GM19395 (cell line): ENCODE results near the gene BPIFB6.

Source experiments
- ATAC-seq: cut with Tn5 transposase; IDR thresholded peaks from one replicate; pipeline ENCODE4 v1.9.1; 2021; ENCODE audit warnings: mild to moderate bottlenecking, moderate library complexity; ENCODE audit not compliant: unreplicated experiment

The BPIFB6 gene

DNA sequence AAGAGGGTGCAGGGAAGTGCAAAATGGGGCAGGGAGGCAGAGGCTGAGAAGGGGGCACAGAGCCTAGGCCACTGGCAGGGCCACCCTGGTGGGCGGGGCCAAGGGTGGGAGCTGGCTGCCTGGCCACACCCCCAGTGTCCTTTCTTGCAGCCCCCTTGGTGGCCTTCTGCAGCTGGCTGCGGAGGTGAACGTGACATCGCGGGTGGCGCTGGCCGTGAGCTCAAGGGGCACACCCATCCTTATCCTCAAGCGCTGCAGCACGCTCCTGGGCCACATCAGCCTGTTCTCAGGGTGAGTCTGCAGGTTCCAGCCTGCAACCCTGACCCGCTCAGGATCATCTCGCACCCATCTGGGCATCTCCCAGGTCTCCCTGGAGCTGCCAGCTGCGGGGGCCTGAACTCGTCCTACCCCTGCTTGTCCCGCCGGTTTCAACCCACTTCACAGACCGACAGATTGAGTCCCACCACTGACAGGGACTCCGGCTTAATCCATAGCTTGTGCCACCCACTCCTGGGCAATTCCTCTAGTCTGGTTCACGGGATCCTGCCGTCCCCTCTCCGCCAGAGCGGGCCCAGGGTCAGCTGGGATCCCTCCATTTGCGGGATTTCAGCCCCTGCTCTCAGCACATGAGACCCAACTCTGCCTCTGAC lies 28.4 kb downstream of the BPIFB6 start:
- no peak for ATAC-seq

GRCh38 chr20:33061658-33062028 lies 30.2 kb downstream of the BPIFB6 start:
- ATAC-seq = no peak

GRCh38 chr20:33062105-33062824 lies 30.8 kb downstream of the BPIFB6 start:
- no peak for ATAC-seq

- ATAC-seq = no peak
Observed at GRCh38 chr20:33062825-33063149, 31.3 kb downstream of the BPIFB6 start.

DNA sequence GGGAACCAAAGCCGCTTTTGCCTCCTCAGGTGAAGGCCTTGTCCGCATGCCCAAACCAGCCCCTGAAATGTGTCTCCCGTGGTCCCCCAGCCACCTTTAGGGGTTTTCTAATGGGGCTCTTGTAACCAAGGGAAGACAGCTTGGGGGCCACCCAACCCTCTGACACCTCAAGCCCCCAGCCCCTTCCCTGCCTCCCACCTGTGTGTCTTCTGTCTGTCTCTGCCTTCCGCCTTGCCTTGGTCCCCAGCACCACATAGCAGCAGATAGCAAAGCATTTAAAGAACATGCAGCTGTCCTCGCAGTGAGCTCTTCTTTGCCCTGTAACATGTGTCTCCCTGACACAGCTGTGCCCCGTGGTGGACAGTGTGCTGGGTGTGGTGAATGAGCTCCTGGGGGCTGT lies 31.8 kb downstream of the BPIFB6 start:
- no peak for ATAC-seq

DNA sequence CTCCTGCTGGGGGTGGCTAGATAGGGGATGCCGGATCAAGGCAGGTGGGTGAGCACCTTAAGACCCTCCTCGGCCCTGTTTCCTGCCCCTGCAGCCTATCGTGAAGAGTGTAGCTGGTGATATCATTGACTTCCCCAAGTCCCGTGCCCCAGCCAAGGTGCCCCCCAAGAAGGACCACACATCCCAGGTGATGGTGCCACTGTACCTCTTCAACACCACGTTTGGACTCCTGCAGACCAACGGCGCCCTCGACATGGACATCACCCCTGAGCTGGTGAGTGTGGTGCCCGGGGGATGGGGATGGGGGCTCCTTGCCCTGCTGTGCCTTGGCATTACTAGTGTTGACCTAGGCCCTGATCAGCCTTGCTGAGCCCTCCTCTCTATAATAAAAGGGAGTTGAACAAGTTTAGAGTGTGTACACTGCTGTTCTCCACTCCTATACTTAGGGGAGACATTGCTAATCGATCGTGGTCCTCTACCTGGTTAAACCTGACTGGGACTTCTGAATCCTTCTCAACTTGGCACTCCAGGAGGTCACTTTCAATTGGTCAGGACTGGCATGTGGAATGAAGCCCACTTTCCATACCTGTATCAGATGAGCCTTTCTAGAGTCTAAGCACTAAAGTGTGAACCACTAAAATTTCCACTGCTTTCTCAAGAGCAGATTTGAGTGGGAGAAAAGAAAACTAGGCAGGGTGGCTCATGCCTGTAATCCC lies 33.3 kb downstream of the BPIFB6 start:
- ATAC-seq = no peak

- ATAC-seq = no peak
Observed at GRCh38 chr20:33065785-33066184, 34.3 kb downstream of the BPIFB6 start.

- no peak for ATAC-seq
Observed at GRCh38 chr20:33067806-33068205, 36.4 kb downstream of the BPIFB6 start.

GRCh38 chr20:33068251-33068939 lies 36.9 kb downstream of the BPIFB6 start:
- no peak for ATAC-seq

GRCh38 chr20:33069673-33070072 lies 38.2 kb downstream of the BPIFB6 start:
- no peak for ATAC-seq

- ATAC-seq = no peak
Observed at GRCh38 chr20:33070111-33071053, 38.9 kb downstream of the BPIFB6 start.

DNA sequence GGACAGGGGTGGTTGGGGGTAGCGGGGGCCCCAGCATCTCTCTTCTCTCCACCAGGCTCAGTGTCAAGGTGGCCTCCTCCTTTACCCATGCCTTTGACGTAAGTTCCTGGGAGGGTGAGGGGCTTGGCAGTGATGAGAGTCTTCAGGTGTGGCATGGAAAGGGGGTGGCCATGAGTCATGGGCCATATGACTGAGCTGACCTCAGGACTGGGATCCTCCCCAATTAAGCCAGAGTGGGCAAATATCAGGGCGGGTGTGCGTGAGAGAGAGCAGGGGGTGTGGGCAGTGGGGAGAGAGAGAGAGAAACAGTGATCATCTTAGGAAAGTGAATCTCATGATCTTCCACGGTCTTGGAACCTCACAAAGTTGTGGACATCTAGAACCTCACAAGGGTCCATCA lies 39.8 kb downstream of the BPIFB6 start:
- no peak for ATAC-seq

DNA sequence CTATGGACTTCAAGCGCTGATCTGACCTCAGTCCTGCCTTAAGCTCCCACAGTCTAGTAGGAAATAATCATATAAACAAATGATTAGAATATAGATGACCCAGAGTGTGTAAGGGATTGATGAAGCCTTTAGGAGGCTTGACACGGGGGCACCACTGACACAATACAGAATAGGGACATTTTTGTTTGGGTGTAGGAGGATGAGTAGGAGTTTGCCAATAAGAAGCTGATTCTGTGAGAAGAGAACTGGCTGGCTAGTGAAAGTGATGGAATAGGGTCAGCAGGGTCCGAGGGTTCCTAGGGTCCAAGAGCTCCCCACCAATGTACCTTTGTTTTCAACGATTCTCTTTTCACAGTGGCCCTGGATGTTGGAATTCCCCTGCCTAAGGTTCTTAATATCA lies 40.9 kb downstream of the BPIFB6 start:
- no peak for ATAC-seq

GRCh38 chr20:33072813-33073212 lies 41.4 kb downstream of the BPIFB6 start:
- no peak for ATAC-seq

GRCh38 chr20:33074675-33075074 lies 43.2 kb downstream of the BPIFB6 start:
- ATAC-seq = no peak

GRCh38 chr20:33075281-33075680 lies 43.8 kb downstream of the BPIFB6 start:
- no peak for ATAC-seq

DNA sequence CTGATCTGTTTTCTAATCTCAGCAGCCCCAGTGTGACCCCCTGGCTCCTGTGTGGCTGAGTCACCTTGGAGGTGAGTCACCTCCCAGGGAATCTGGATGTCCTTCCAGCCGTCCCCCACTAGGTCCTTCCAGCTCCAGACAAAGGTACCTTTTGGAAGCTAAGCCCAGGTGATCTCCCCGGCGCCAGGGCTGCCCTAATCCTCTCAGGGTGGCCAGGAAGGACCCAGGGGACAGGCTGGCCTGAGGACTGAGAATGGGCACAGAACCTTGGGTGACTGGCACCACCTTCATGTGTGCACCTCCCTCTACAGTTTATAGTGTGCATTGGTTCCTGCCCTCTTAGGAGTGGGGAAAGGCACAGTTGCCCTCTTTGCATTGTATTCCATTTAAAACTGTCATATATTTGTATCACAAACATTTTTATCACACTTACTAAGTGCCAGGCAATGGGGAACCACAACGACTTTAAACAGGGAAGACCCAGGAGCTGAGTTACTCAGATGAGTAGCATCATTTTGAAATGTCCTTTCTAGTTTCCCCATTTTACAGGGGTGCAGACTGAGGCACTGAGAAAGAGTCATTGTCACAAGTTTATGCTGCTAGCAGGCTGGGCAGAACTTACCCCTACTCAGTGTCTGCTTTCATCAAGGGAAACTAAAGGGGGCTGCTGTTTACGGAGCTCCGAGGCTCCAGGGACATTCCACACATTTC lies 45.4 kb downstream of the BPIFB6 start:
- ATAC-seq = no peak

DNA sequence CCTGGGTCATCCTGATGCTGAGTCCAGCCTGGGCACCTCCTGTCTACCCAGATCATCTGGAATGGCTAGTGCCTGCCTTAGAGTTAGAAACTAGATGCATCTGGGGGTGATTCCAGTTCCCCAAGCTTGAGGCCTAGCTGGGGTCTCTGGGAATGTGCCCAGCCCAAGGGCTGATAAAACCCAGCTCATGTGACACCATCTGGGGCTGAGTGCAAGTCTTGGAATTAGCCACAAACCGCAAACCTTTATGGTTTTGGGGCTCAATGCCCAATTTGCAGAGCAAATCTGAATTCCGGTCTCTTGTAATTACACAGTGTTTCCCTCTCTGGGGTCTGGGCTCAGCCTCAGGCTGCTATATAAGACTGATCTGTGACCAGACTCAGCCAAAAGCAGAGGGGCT lies 47.8 kb downstream of the BPIFB6 start, which contains the start of gene BPIFB4:
TSS of gene BPIFB4 (plus strand) at position 385 of the 400 bp plus-strand sequence. CDS start 1,884 bp downstream, outside the sequence.
- no peak for ATAC-seq

- no peak for ATAC-seq
Observed at GRCh38 chr20:33081411-33082154, 50.1 kb downstream of the BPIFB6 start.
